GM12878 (cell line): ENCODE measurements around the gene PRR16. TPM values are rescaled to one million over a fixed set of nuclear protein-coding genes. Genes with fewer than 3 reads are reported as not detected.

ENCODE experiments used
- ATAC-seq: fragments of 200-7000 bp; cut with Tn5 transposase; 3 replicates; pipeline ENCODE4 v1.9.1; 2020; ENCODE audit warnings: mild to moderate bottlenecking, moderate library complexity
- BruUV-seq: library from RNA; stranded (reverse); fragments of 400-500 nt; replicated peaks from 2 replicates; lab custom pipeline; 2021; lab: Mats Ljungman, UMichigan
- CTCF ChIA-PET: fragments of 300-600 bp; sonication (Branson Sonifier 250); formaldehyde crosslinking; extraction: SDS; loops from one replicate; lab custom pipeline; 2021; ENCODE audit warnings: inconsistent platforms; lab: Yijun Ruan, JAX
- POLR2A ChIA-PET: fragments of 350-600 bp; formaldehyde crosslinking; extraction: SDS; loops from one replicate; lab custom pipeline; 2021; ENCODE audit warnings: inconsistent platforms; lab: Charles Lee
- RAD21 ChIA-PET: fragments of 300-600 bp; sonication (Branson Sonifier 250); formaldehyde crosslinking; loops from one replicate; lab custom pipeline; 2023; ENCODE audit warnings: antibody characterized with exemption; ENCODE audit not compliant: unreplicated experiment; lab: Charles Lee
- SMC1A ChIA-PET: fragments of 300-600 bp; sonication (Branson Sonifier 250); formaldehyde crosslinking; loops from one replicate; lab custom pipeline; 2023; ENCODE audit not compliant: unreplicated experiment, uncharacterized antibody; lab: Charles Lee
- DNase-seq: peaks from one replicate; pipeline ENCODE4 v3.0.0-alpha.2; 2011; ENCODE audit warnings: low read depth, low spot score
- FAIRE-seq: peaks from 3 replicates; lab custom pipeline; 2011; peaks lifted over from hg19 to GRCh38; lab: Jason Lieb, UNC
- H2AFZ ChIP-seq: 2 replicates; pipeline ENCODE4 v1.6.0; 2011; ENCODE audit warnings: low read depth, low read length, control low read depth; ENCODE audit not compliant: control insufficient read depth
- H3K27ac ChIP-seq: 2 replicates; pipeline ENCODE4 v1.5.1; 2011; ENCODE audit warnings: control low read depth; ENCODE audit not compliant: control insufficient read depth, insufficient read depth
- H3K27me3 ChIP-seq, 2 experiments: replicated peaks in 1 of 2; 2 replicates each; pipeline versions ENCODE4 v1.6.0 to v1.6.1; 2011; ENCODE audit warnings: low read length in 1 of 2; ENCODE audit not compliant: control insufficient read depth in 2 of 2, insufficient read depth in 2 of 2
- H3K36me3 ChIP-seq, 2 experiments: 2 replicates each; pipeline ENCODE4 v1.5.1; 2011; ENCODE audit warnings: low read length in 1 of 2; ENCODE audit not compliant: control insufficient read depth in 2 of 2, insufficient read depth in 2 of 2
- H3K4me1 ChIP-seq: 2 replicates; pipeline ENCODE4 v1.6.1; 2011; ENCODE audit warnings: mild to moderate bottlenecking, low read length, moderate library complexity, mixed read lengths; ENCODE audit not compliant: control insufficient read depth, insufficient read depth
- H3K4me2 ChIP-seq: 2 replicates; pipeline ENCODE4 v1.6.0; 2011; ENCODE audit warnings: control low read depth; ENCODE audit not compliant: control insufficient read depth, insufficient read depth
- H3K4me3 ChIP-seq: fragments of 200-600 bp; sonication (generic); 2 replicates; pipeline ENCODE4 v1.5.1; 2016
- H3K79me2 ChIP-seq: 2 replicates; pipeline ENCODE4 v1.6.0; 2011; ENCODE audit warnings: low read length; ENCODE audit not compliant: control insufficient read depth, insufficient read depth
- H3K9ac ChIP-seq: 2 replicates; pipeline ENCODE4 v1.8.0; 2011; ENCODE audit warnings: low read length, control low read depth, mixed read lengths; ENCODE audit not compliant: control insufficient read depth, insufficient read depth
- H3K9me3 ChIP-seq: replicated peaks from 3 replicates; pipeline ENCODE4 v1.5.1; 2011; ENCODE audit warnings: mild to moderate bottlenecking, low read length; ENCODE audit not compliant: control insufficient read depth, insufficient read depth
- H4K20me1 ChIP-seq: 2 replicates; pipeline ENCODE4 v1.6.0; 2011; ENCODE audit not compliant: control insufficient read depth, insufficient read depth
- ATF3 ChIP-seq: IDR thresholded peaks from 2 replicates; pipeline ENCODE4 v1.6.1; 2011; ENCODE audit warnings: low read depth, mild to moderate bottlenecking, low read length, moderate library complexity, borderline replicate concordance; ENCODE audit errors: extremely low read depth
- HSF1 ChIP-seq: fragments of 150-350 bp; IDR thresholded peaks from 2 replicates; pipeline ENCODE4 v1.6.1; 2014; ENCODE audit warnings: mild to moderate bottlenecking, low read depth, low read length
- JUNB ChIP-seq: IDR thresholded peaks from 2 replicates; pipeline ENCODE4 v1.6.1; 2016; ENCODE audit warnings: antibody characterized with exemption, mild to moderate bottlenecking
- NKRF ChIP-seq: fragments of 450-650 bp; conservative IDR thresholded peaks from 2 replicates; pipeline ENCODE4 v1.6.1; 2017; ENCODE audit warnings: mild to moderate bottlenecking, moderate library complexity
- PAX8 ChIP-seq: fragments of 450-650 bp; IDR thresholded peaks from 2 replicates; pipeline ENCODE4 v1.6.1; 2017; ENCODE audit warnings: mild to moderate bottlenecking, moderate library complexity
- POU2F2 ChIP-seq: IDR thresholded peaks from 3 replicates; pipeline ENCODE4 v1.6.1; 2011; ENCODE audit warnings: low read depth, mild to moderate bottlenecking, low read length, borderline replicate concordance
- RBBP5 ChIP-seq: fragments of 200-600 bp; sonication (generic); conservative IDR thresholded peaks from 2 replicates; pipeline ENCODE4 v1.6.1; 2016
- SMAD5 ChIP-seq: IDR thresholded peaks from 2 replicates; pipeline ENCODE4 v1.6.1; 2016; ENCODE audit warnings: antibody characterized with exemption, low read depth
- SPI1 ChIP-seq: IDR thresholded peaks from 2 replicates; pipeline ENCODE4 v1.6.1; 2011; ENCODE audit warnings: low read depth, mild to moderate bottlenecking, low read length, moderate library complexity, borderline replicate concordance; ENCODE audit not compliant: insufficient read depth
- ZBTB4 ChIP-seq: fragments of 450-650 bp; formaldehyde crosslinking; IDR thresholded peaks from 2 replicates; pipeline ENCODE4 v1.4.0; 2022; ENCODE audit warnings: mild to moderate bottlenecking, moderate library complexity
- ZBTB40 ChIP-seq: fragments of 450-650 bp; IDR thresholded peaks from 2 replicates; pipeline ENCODE4 v1.6.1; 2016; ENCODE audit warnings: mild to moderate bottlenecking, moderate library complexity, borderline replicate concordance
- WGBS: methylation state at CpG from one replicate; pipeline ENCODE4 v1.1.6; 2016; ENCODE audit warnings: low lambda C conversion rate; ENCODE audit not compliant: insufficient replicate concordance, insufficient coverage; ENCODE audit errors: missing lambda C conversion rate; 5-methylcytosine and 5-hydroxymethylcytosine counted together
- in situ Hi-C: fragments of 300-500 bp; cut with MboI; formaldehyde crosslinking; loops from 9 replicates; pipeline ENCODE4 v1.14.3; 2018; ENCODE audit warnings: mixed read lengths
- intact Hi-C: fragments of 100-400 bp; cut with micrococcal nuclease; formaldehyde crosslinking; loops from one replicate; pipeline ENCODE4 v1.14.2; 2022; ENCODE audit not compliant: unreplicated experiment
- polyA plus RNA-seq, 11 experiments: library from polyadenylated mRNA; depleted of rRNA in 4 of 11; unstranded in 6 of 11; stranded (reverse) in 5 of 11; fragments of >200 nt; fragmentation: Nextera tagmentation in 4 of 11; fragmentation: Illumina TruSeq in 1 of 11; extraction: Ambion mirVana in 4 of 11; extraction: Trizol in 1 of 11; gene quantifications; 1 replicate in 1 of 11; 2 replicates in 10 of 11; pipeline versions ENCODE4 v1.2.1 to v1.2.3, GENCODE V29; 2011 to 2016; ENCODE audit warnings: inconsistent platforms in 2 of 11, missing spikeins in 2 of 11, low read depth in 1 of 11
- total RNA-seq, 4 experiments: library from RNA; depleted of rRNA in 3 of 4; stranded (reverse); fragments of >200 nt in 3 of 4; fragmentation: Illumina TruSeq in 1 of 4; extraction: Trizol in 1 of 4; gene quantifications; 2 replicates each; pipeline versions ENCODE4 v1.2.1 to v1.2.3, GENCODE V29; 2013 to 2021

The PRR16 gene
- total and polyA plus RNA-seq, 10 of the 15 experiments (the other 5 are each of a cell fraction or from before 2014, with no cell fraction given): not detected

- TF ChIP-seq ZBTB4 (CRISPR knock-in tag): no peak
- TF ChIP-seq, all 136 proteins: peak for 0
Observed at GRCh38 chr5:120533581-120533980, 69.5 kb downstream of the PRR16 start (continued).

GRCh38 chr5:120535900-120536299 is 71.8 kb downstream of the PRR16 start:
- POLR2A ChIA-PET: no interaction called here
- no peaks in the 10 kb centered on the region for H3K79me2 ChIP-seq
- no peak overlapping the region for H3K4me3 ChIP-seq
- 0% methylated on average over 1 of the region's 1 CpG for WGBS
- ATAC-seq (no peak), DNase-seq (no peak), FAIRE-seq (no peak)
- no peaks in the 10 kb centered on the region for H3K36me3 ChIP-seq
- BruUV-seq: no TSS peak
- H3K9ac ChIP-seq: no peak overlapping the region
- in situ Hi-C loops: no loop called here
- RAD21 ChIA-PET: no interaction called here
- intact Hi-C loops: no loop called here
- H3K27ac ChIP-seq: no peak overlapping the region
- H3K27me3 ChIP-seq: no peaks in the 10 kb centered on the region
- no peaks in the 10 kb centered on the region for H4K20me1 ChIP-seq
- H3K9me3 ChIP-seq: no peaks in the 10 kb centered on the region
- SMC1A ChIA-PET: no interaction called here
- CTCF ChIA-PET: no interaction called here
- H3K4me2 ChIP-seq: no peak overlapping the region
- no peak overlapping the region for H2AFZ ChIP-seq
- H3K4me1 ChIP-seq: no peaks in the 10 kb centered on the region
- TF ChIP-seq HSF1 (no peak), JUNB (no peak), SPI1 (no peak), ATF3 (no peak), NKRF (no peak), RBBP5 (no peak), PAX8 (no peak), ZBTB40 (no peak), POU2F2 (no peak), SMAD5 (no peak)
